ENCODE data around the gene ADGRV1.

GRCh38 chr5:90741022-90741564 is 182.5 kb downstream of the ADGRV1 start:
- TF ChIP-seq MYC (IDR thresholded peaks at IDR 0.05; ENCODE audit: low read depth, low read length) (no peak), CTCF (IDR thresholded peaks at IDR 0.05; ENCODE audit: low read depth, low read length) (no peak)

Measured in NB4 (cell line).